ENCODE data around the gene SOS2. TPM values are rescaled to one million over a fixed set of nuclear protein-coding genes. Genes with fewer than 3 reads are reported as not detected.
A peak's percentile ranks its signal among the peaks of the same experiment; 100 is the strongest.

The SOS2 gene
- total RNA-seq: 10 to 100 TPM; 19.7 to 49.6 (median 38.7) TPM
- polyA plus RNA-seq: 10 to 100 TPM; 10.2 to 11.6 TPM
- 75.6 reads per million, percentile 79 among the genes with 10 or more reads in this experiment for total RNA-seq

- ChIA-PET POLR2A (interaction anchor here (0.6 to 1.9 kb wide), 9 partner anchors 80 to 538 kb away, joined by 3 to 5 read pairs (median 4); partner anchors contain the start of genes DMAC2L, KLHDC2, L2HGDH and NEMF), CTCF (interaction anchor here (1.2 kb wide), 1 partner anchor 370 kb away, joined by 3 read pairs; no protein-coding TSS in a partner anchor)
- H3K27me3 Mint-ChIP-seq: no peaks in the 10 kb centered on the region
- intact Hi-C loops (cut with micrococcal nuclease): loop anchor here (1.0 to 10.0 kb wide), 18 partner anchors 17 to 645 kb away; partner anchors contain the start of genes DMAC2L (in 2 of the 2), L2HGDH (in 2 of the 2), MAP4K5 (in 2 of the 2) and MGAT2 (in 2 of the 2)
- H3K27ac ChIP-seq (ENCODE audit: low read depth, low read length): peak within 1 kb of the TSS; percentile 81
- H3K4me3 ChIP-seq (ENCODE audit: low read length): peak within 1 kb of the TSS; percentile 89
- peaks cover 6 to 17% of the 10 kb centered on the region in 2 donors for H3K4me1 ChIP-seq (ENCODE audit: control insufficient read depth in 2 of 2, insufficient read depth in 2 of 2, low read length in 2 of 2)
- H3K9me3 ChIP-seq (ENCODE audit: control insufficient read depth in 2 of 3, low read length in 3 of 3): no peaks in the 10 kb centered on the region
- H3K27me3 ChIP-seq (ENCODE audit: control insufficient read depth in 2 of 2, insufficient read depth in 2 of 2, low read length in 2 of 2): no peaks in the 10 kb centered on the region
- peak within 1 kb of the TSS; percentile 80 to 97 (median 91) for H3K4me3 Mint-ChIP-seq
- ATAC-seq (peak; percentile 92), DNase-seq (peak; percentile 71 to 84 (median 80))
- peaks cover 19 to 47% (median 42%) of the 10 kb centered on the region in 7 donors for H3K4me1 Mint-ChIP-seq
- peaks cover 0 to 16% (median 3%) of the 10 kb centered on the region in 5 donors for H3K36me3 Mint-ChIP-seq
- peaks cover 0 to 9% (median 0%) of the 10 kb centered on the region in 11 donors for H3K9me3 Mint-ChIP-seq
- peaks cover 0 to 3% (median 0%) of the 10 kb centered on the region in 3 experiments for H3K36me3 ChIP-seq (ENCODE audit: control insufficient read depth in 2 of 3, insufficient read depth in 3 of 3, low read length in 3 of 3)
- H3K27ac Mint-ChIP-seq: peak within 1 kb of the TSS; percentile 90 to 96 (median 95)
Observed at GRCh38 chr14:50231475-50232275, at the start of gene SOS2. TSS of gene SOS2 (minus strand) at chr14:50231578. CDS start at chr14:50231283, 295 bp downstream.

GRCh38 chr14:50272498-50272897, 41.1 kb upstream of the SOS2 start:
- CTCF ChIA-PET: no interaction called here

GRCh38 chr14:50270932-50271331, 39.6 kb upstream of the SOS2 start:
- intact Hi-C loops (cut with micrococcal nuclease): no loop called here

More at GRCh38 chr14:50272498-50272897, 41.1 kb upstream of the SOS2 start:
- Mint-ChIP-seq H3K4me1 (no peaks in the 10 kb centered on the region), H3K36me3 (peaks cover 0 to 16% (median 9%) of the 10 kb centered on the region in 5 donors), H3K4me3 (no peak overlapping the region), H3K9me3 (no peaks in the 10 kb centered on the region), H3K27ac (no peak overlapping the region), H3K27me3 (no peaks in the 10 kb centered on the region)
- Histone ChIP-seq H3K4me3 (ENCODE audit: low read length) (no peak overlapping the region), H3K36me3 (ENCODE audit: control insufficient read depth in 2 of 3, insufficient read depth in 3 of 3, low read length in 3 of 3) (no peaks in the 10 kb centered on the region), H3K27me3 (ENCODE audit: control insufficient read depth in 2 of 2, insufficient read depth in 2 of 2, low read length in 2 of 2) (no peaks in the 10 kb centered on the region), H3K4me1 (ENCODE audit: control insufficient read depth in 2 of 2, insufficient read depth in 2 of 2, low read length in 2 of 2) (no peaks in the 10 kb centered on the region), H3K9me3 (ENCODE audit: control insufficient read depth in 2 of 3, low read length in 3 of 3) (no peaks in the 10 kb centered on the region), H3K27ac (ENCODE audit: low read depth, low read length) (no peak overlapping the region)
- no peak for DNase-seq
- POLR2A ChIA-PET: no interaction called here
- ATAC-seq: no peak
- intact Hi-C loops (cut with micrococcal nuclease): no loop called here

GRCh38 chr14:50265029-50265428, 33.7 kb upstream of the SOS2 start:
- Histone ChIP-seq H3K27ac (ENCODE audit: low read depth, low read length) (no peak overlapping the region), H3K36me3 (ENCODE audit: control insufficient read depth in 2 of 3, insufficient read depth in 3 of 3, low read length in 3 of 3) (no peaks in the 10 kb centered on the region), H3K4me1 (ENCODE audit: control insufficient read depth in 2 of 2, insufficient read depth in 2 of 2, low read length in 2 of 2) (no peaks in the 10 kb centered on the region), H3K9me3 (ENCODE audit: control insufficient read depth in 2 of 3, low read length in 3 of 3) (no peaks in the 10 kb centered on the region), H3K27me3 (ENCODE audit: control insufficient read depth in 2 of 2, insufficient read depth in 2 of 2, low read length in 2 of 2) (no peaks in the 10 kb centered on the region), H3K4me3 (ENCODE audit: low read length) (no peak overlapping the region)
- Mint-ChIP-seq H3K27me3 (no peaks in the 10 kb centered on the region), H3K4me1 (peaks cover 0 to 6% (median 0%) of the 10 kb centered on the region in 7 donors), H3K4me3 (no peak overlapping the region), H3K27ac (no peak overlapping the region), H3K9me3 (no peaks in the 10 kb centered on the region), H3K36me3 (peaks cover 0 to 18% (median 4%) of the 10 kb centered on the region in 5 donors)
- no peak for ATAC-seq
- POLR2A ChIA-PET: no interaction called here
- no peak for DNase-seq
- CTCF ChIA-PET: no interaction called here
- intact Hi-C loops (cut with micrococcal nuclease): loop anchor here in 1 of 2 donors (10.0 kb wide), 1 partner anchor 110 kb away; no protein-coding TSS in a partner anchor

More at GRCh38 chr14:50270932-50271331, 39.6 kb upstream of the SOS2 start:
- H3K36me3 ChIP-seq (ENCODE audit: control insufficient read depth in 2 of 3, insufficient read depth in 3 of 3, low read length in 3 of 3): no peaks in the 10 kb centered on the region
- Mint-ChIP-seq H3K36me3 (peaks cover 0 to 9% (median 5%) of the 10 kb centered on the region in 5 donors), H3K27me3 (no peaks in the 10 kb centered on the region), H3K9me3 (no peaks in the 10 kb centered on the region), H3K4me1 (no peaks in the 10 kb centered on the region), H3K27ac (no peak overlapping the region), H3K4me3 (no peak overlapping the region)
- no peaks in the 10 kb centered on the region for H3K4me1 ChIP-seq (ENCODE audit: control insufficient read depth in 2 of 2, insufficient read depth in 2 of 2, low read length in 2 of 2)
- H3K4me3 ChIP-seq (ENCODE audit: low read length): no peak overlapping the region
- H3K9me3 ChIP-seq (ENCODE audit: control insufficient read depth in 2 of 3, low read length in 3 of 3): no peaks in the 10 kb centered on the region
- ATAC-seq (no peak), DNase-seq (no peak)
- H3K27ac ChIP-seq (ENCODE audit: low read depth, low read length): no peak overlapping the region
- CTCF ChIA-PET: no interaction called here
- POLR2A ChIA-PET: interaction anchor here (0.5 kb wide), 1 partner anchor 38 kb away, joined by 3 read pairs; no protein-coding TSS in a partner anchor
- H3K27me3 ChIP-seq (ENCODE audit: control insufficient read depth in 2 of 2, insufficient read depth in 2 of 2, low read length in 2 of 2): no peaks in the 10 kb centered on the region

- no peaks in the 10 kb centered on the region for H3K27me3 Mint-ChIP-seq
- POLR2A ChIA-PET: no interaction called here
Observed at GRCh38 chr14:50263321-50263720, 31.9 kb upstream of the SOS2 start.

GRCh38 chr14:50262865-50263264, 31.5 kb upstream of the SOS2 start:
- H3K9me3 ChIP-seq (ENCODE audit: control insufficient read depth in 2 of 3, low read length in 3 of 3): no peaks in the 10 kb centered on the region
- H3K36me3 Mint-ChIP-seq: peaks cover 0 to 18% (median 3%) of the 10 kb centered on the region in 5 donors
- H3K4me1 ChIP-seq (ENCODE audit: control insufficient read depth in 2 of 2, insufficient read depth in 2 of 2, low read length in 2 of 2): no peaks in the 10 kb centered on the region
- intact Hi-C loops (cut with micrococcal nuclease): loop anchor here (5.0 to 10.0 kb wide), 3 partner anchors 108 to 801 kb away; partner anchors contain the start of gene VCPKMT (in 1 of the 2)
- H3K4me3 Mint-ChIP-seq: no peak overlapping the region
- no peaks in the 10 kb centered on the region for H3K9me3 Mint-ChIP-seq
- peaks cover 0 to 6% (median 0%) of the 10 kb centered on the region in 7 donors for H3K4me1 Mint-ChIP-seq
- ATAC-seq (no peak), DNase-seq (no peak)
- no peaks in the 10 kb centered on the region for H3K27me3 Mint-ChIP-seq
- H3K27ac Mint-ChIP-seq: peak overlapping the region in 2 of 9 donors; percentile 28 to 51
- no peaks in the 10 kb centered on the region for H3K36me3 ChIP-seq (ENCODE audit: control insufficient read depth in 2 of 3, insufficient read depth in 3 of 3, low read length in 3 of 3)
- H3K4me3 ChIP-seq (ENCODE audit: low read length): no peak overlapping the region
- H3K27ac ChIP-seq (ENCODE audit: low read depth, low read length): no peak overlapping the region
- ChIA-PET POLR2A (interaction anchor here (0.6 kb wide), 1 partner anchor 127 kb away, joined by 6 read pairs; no protein-coding TSS in a partner anchor), CTCF (no interaction called here)
- H3K27me3 ChIP-seq (ENCODE audit: control insufficient read depth in 2 of 2, insufficient read depth in 2 of 2, low read length in 2 of 2): no peaks in the 10 kb centered on the region

More at GRCh38 chr14:50263321-50263720, 31.9 kb upstream of the SOS2 start:
- Histone ChIP-seq H3K27ac (ENCODE audit: low read depth, low read length) (no peak overlapping the region), H3K9me3 (ENCODE audit: control insufficient read depth in 2 of 3, low read length in 3 of 3) (no peaks in the 10 kb centered on the region), H3K4me1 (ENCODE audit: control insufficient read depth in 2 of 2, insufficient read depth in 2 of 2, low read length in 2 of 2) (no peaks in the 10 kb centered on the region), H3K4me3 (ENCODE audit: low read length) (no peak overlapping the region), H3K36me3 (ENCODE audit: control insufficient read depth in 2 of 3, insufficient read depth in 3 of 3, low read length in 3 of 3) (no peaks in the 10 kb centered on the region), H3K27me3 (ENCODE audit: control insufficient read depth in 2 of 2, insufficient read depth in 2 of 2, low read length in 2 of 2) (no peaks in the 10 kb centered on the region)
- H3K4me1 Mint-ChIP-seq: peaks cover 0 to 6% (median 0%) of the 10 kb centered on the region in 7 donors
- H3K27ac Mint-ChIP-seq: peak overlapping the region in 2 of 9 donors; percentile 28 to 51
- no peak overlapping the region for H3K4me3 Mint-ChIP-seq
- ATAC-seq (no peak), DNase-seq (no peak)
- CTCF ChIA-PET: no interaction called here
- no peaks in the 10 kb centered on the region for H3K9me3 Mint-ChIP-seq
- intact Hi-C loops (cut with micrococcal nuclease): loop anchor here (5.0 to 10.0 kb wide), 3 partner anchors 109 to 801 kb away; partner anchors contain the start of gene VCPKMT (in 1 of the 2)
- H3K36me3 Mint-ChIP-seq: peaks cover 0 to 18% (median 3%) of the 10 kb centered on the region in 5 donors
